Endothelial cell of umbilical vein (primary cell): ENCODE data around the gene ZBTB9. TPM values are rescaled to one million over a fixed set of nuclear protein-coding genes. Genes with fewer than 3 reads are reported as not detected.

Experiments
- BruUV-seq: library from RNA; stranded (reverse); fragments of 400-500 nt; replicated peaks from 2 replicates; lab custom pipeline; 2021; lab: Mats Ljungman, UMichigan
- CTCF ChIA-PET: fragments of 300-600, 350-600 bp; sonication (Branson Sonifier 250); formaldehyde crosslinking; loops from one replicate; lab custom pipeline; 2021; ENCODE audit warnings: antibody characterized with exemption, inconsistent platforms; lab: Charles Lee
- POLR2A ChIA-PET: fragments of 300-600, 350-600 bp; sonication (Branson Sonifier 250); formaldehyde crosslinking; loops from one replicate; lab custom pipeline; 2021; ENCODE audit warnings: antibody characterized with exemption, inconsistent platforms; lab: Charles Lee
- DNase-seq: peaks from one replicate; pipeline ENCODE4 v3.0.0-alpha.2; 2011; ENCODE audit warnings: low read depth, low spot score
- FAIRE-seq: peaks from 2 replicates; lab custom pipeline; 2011; peaks lifted over from hg19 to GRCh38; lab: Jason Lieb, UNC
- H2AFZ ChIP-seq: 2 replicates; pipeline ENCODE4 v1.6.0; 2012; ENCODE audit warnings: low read depth, low read length, control low read depth, inconsistent platforms
- H3K27ac ChIP-seq: 2 replicates; pipeline ENCODE4 v1.5.1; 2011; ENCODE audit warnings: low read depth, mild to moderate bottlenecking, control low read depth, low read length, moderate library complexity; ENCODE audit not compliant: insufficient read depth
- H3K27me3 ChIP-seq, 2 experiments: 2 replicates each; pipeline versions ENCODE4 v1.6.0 to v1.6.1; 2011; ENCODE audit warnings: low read length in 2 of 2, mixed read lengths in 1 of 2; ENCODE audit not compliant: control insufficient read depth in 2 of 2, insufficient read depth in 2 of 2
- H3K36me3 ChIP-seq, 2 experiments: 2 replicates in 1 of 2; 3 replicates in 1 of 2; pipeline ENCODE4 v1.5.1; 2011; ENCODE audit warnings: low read length in 2 of 2, mild to moderate bottlenecking in 1 of 2, moderate library complexity in 1 of 2; ENCODE audit not compliant: control insufficient read depth in 2 of 2, insufficient read depth in 2 of 2; ENCODE audit errors: extremely low read depth in 1 of 2
- H3K4me1 ChIP-seq: 3 replicates; pipeline ENCODE4 v1.5.1; 2011; ENCODE audit warnings: mild to moderate bottlenecking, low read length; ENCODE audit not compliant: control insufficient read depth, insufficient read depth; ENCODE audit errors: extremely low read depth
- H3K4me2 ChIP-seq: 2 replicates; pipeline ENCODE4 v1.6.1; 2011; ENCODE audit warnings: low read length, control low read depth, mixed read lengths; ENCODE audit not compliant: insufficient read depth
- H3K4me3 ChIP-seq, 3 experiments: fragments of 200-600 bp in 1 of 3; sonication (generic), shearing (Covaris generic) in 1 of 3; replicated peaks in 1 of 3; 2 replicates each; pipeline ENCODE4 v1.5.1; 2011 to 2016; ENCODE audit warnings: control low read depth in 3 of 3, low read length in 3 of 3, mild to moderate bottlenecking in 2 of 3, inconsistent platforms in 1 of 3, low read depth in 1 of 3, moderate library complexity in 1 of 3; ENCODE audit not compliant: insufficient read depth in 1 of 3
- H3K79me2 ChIP-seq: 2 replicates; pipeline ENCODE4 v1.6.0; 2012; ENCODE audit warnings: low read length, inconsistent platforms; ENCODE audit not compliant: control insufficient read depth, insufficient read depth
- H3K9ac ChIP-seq: replicated peaks from 2 replicates; pipeline ENCODE3; 2011; ENCODE audit warnings: low read length, control low read depth; ENCODE audit not compliant: insufficient read depth; ENCODE audit errors: extremely low read depth
- H3K9me1 ChIP-seq: replicated peaks from 3 replicates; pipeline ENCODE4 v1.6.0; 2011; ENCODE audit warnings: mild to moderate bottlenecking, low read length; ENCODE audit not compliant: control insufficient read depth, insufficient read depth; ENCODE audit errors: extremely low read depth
- H3K9me3 ChIP-seq: replicated peaks from 2 replicates; pipeline ENCODE4 v1.5.1; 2012; ENCODE audit warnings: low read length, inconsistent platforms; ENCODE audit not compliant: control insufficient read depth, insufficient read depth
- H4K20me1 ChIP-seq: replicated peaks from 2 replicates; pipeline ENCODE3; 2011; ENCODE audit warnings: mild to moderate bottlenecking, low read length; ENCODE audit not compliant: control insufficient read depth, insufficient read depth; ENCODE audit errors: extremely low read depth
- EZH2 ChIP-seq: IDR thresholded peaks from 2 replicates; pipeline ENCODE4 v1.6.1; 2012; ENCODE audit warnings: borderline replicate concordance, low read depth, mild to moderate bottlenecking, moderate library complexity, low read length, inconsistent platforms; ENCODE audit not compliant: severe bottlenecking
- FOS ChIP-seq: IDR thresholded peaks from 2 replicates; pipeline ENCODE4 v1.6.1; 2011; ENCODE audit warnings: mild to moderate bottlenecking, low read length, moderate library complexity, borderline replicate concordance; ENCODE audit not compliant: insufficient read depth
- GATA2 ChIP-seq: IDR thresholded peaks from 2 replicates; pipeline ENCODE4 v1.7.0; 2011; ENCODE audit warnings: low read depth, mild to moderate bottlenecking, moderate library complexity, mixed read lengths, low read length; ENCODE audit not compliant: insufficient read length, insufficient read depth
- JUN ChIP-seq: IDR thresholded peaks from 2 replicates; pipeline ENCODE4 v1.6.1; 2011; ENCODE audit warnings: borderline replicate concordance, low read depth; ENCODE audit not compliant: insufficient read length, insufficient read depth
- MYC ChIP-seq: IDR thresholded peaks from one replicate; pipeline ENCODE4 v1.6.1; 2011; ENCODE audit warnings: mild to moderate bottlenecking, low read depth, low read length
- POLR2A ChIP-seq: IDR thresholded peaks from 2 replicates; pipeline ENCODE4 v1.6.1; 2012; ENCODE audit warnings: low read depth, mild to moderate bottlenecking, control low read depth, low read length
- POLR2AphosphoS5 ChIP-seq: IDR thresholded peaks from 2 replicates; pipeline ENCODE4 v1.6.1; 2012; ENCODE audit warnings: low read depth, mild to moderate bottlenecking, control low read depth, low read length, moderate library complexity; ENCODE audit not compliant: insufficient read depth
- dilution Hi-C: fragments of 300-500 bp; cut with MboI; formaldehyde crosslinking; loops from one replicate; pipeline ENCODE4 v1.15.0; 2019; ENCODE audit warnings: low sequenced_read_pairs; ENCODE audit not compliant: extremely low pct_ligation_motif_present
- intact Hi-C: fragments of 100-400 bp; cut with micrococcal nuclease; formaldehyde crosslinking; loops from one replicate; pipeline ENCODE4 v1.10.0; 2022
- polyA plus RNA-seq, 4 experiments: library from polyadenylated mRNA; depleted of rRNA in 3 of 4; stranded (reverse) in 3 of 4; unstranded in 1 of 4; fragments of >200 nt; gene quantifications; 2 replicates each; pipeline versions ENCODE4 v1.2.1 to v1.2.3, GENCODE V29; 2011 to 2012; ENCODE audit warnings: missing spikeins in 1 of 4
- total RNA-seq: library from RNA; stranded (reverse); gene quantifications from 2 replicates; pipeline ENCODE4 v1.2.3, GENCODE V29; 2021
- TF ChIP-seq, protein P1 (sequence below), 2 donors: IDR thresholded peaks; 1 replicate in 1 of 2; 2 replicates in 1 of 2; pipeline ENCODE4 v1.5.1; 2011; ENCODE audit warnings: low read length in 2 of 2, mild to moderate bottlenecking in 2 of 2, moderate library complexity in 2 of 2, control low read depth in 1 of 2, inconsistent platforms in 1 of 2, low read depth in 1 of 2; ENCODE audit not compliant: insufficient read depth in 1 of 2; ENCODE audit errors: extremely low read depth in 1 of 2
- TF ChIP-seq, protein P2 (sequence below): IDR thresholded peaks from 2 replicates; pipeline ENCODE4 v1.6.1; 2011; ENCODE audit not compliant: insufficient read depth, insufficient read length

Gene ZBTB9
- total and polyA plus RNA-seq, 2 donors (not counting 3 experiments of a cell fraction or from before 2014, with no cell fraction given) = 4.7 to 8.0 TPM

DNA sequence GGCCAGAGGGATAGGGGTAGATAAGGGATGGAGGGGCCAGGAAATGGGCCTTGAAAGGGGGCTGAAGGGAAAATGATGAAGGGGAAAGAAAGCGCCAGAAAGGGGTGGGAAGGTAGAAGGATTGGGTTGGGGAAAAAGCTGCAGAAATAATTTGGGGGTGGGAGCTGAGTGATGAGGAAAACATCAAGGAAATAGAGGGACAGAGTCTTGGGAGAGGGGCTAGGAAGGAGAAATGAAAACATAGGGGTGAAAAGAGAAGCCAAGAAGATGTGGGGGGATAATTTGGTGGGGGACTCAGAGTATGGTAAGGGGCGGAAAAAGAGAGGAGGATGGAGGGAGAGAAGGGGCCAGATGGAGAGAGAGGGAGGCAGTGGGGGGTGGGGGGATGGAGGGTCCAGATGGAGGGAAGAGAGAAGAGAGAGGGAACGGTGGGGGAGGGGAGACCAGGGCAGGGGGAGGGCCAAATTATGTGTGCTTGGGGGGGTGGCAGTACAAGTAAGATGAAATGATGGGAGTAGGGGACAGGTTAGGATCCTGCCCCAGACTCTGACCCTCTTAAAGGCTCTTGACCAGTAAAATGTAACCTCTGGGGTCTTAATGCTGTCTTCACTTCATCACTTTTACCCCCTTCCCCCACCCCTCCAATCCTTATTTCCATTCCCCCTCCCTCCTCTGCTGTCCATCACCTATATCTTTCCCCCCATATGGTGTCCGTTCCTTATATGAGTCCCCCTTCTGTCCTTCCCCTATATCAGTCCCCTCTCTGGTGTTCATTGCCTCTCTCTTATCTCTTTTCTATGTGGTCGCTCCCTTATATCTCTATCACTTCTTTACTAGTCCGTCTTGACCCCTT, 33.7 kb upstream of the ZBTB9 start:
- TF ChIP-seq, protein P1, sequence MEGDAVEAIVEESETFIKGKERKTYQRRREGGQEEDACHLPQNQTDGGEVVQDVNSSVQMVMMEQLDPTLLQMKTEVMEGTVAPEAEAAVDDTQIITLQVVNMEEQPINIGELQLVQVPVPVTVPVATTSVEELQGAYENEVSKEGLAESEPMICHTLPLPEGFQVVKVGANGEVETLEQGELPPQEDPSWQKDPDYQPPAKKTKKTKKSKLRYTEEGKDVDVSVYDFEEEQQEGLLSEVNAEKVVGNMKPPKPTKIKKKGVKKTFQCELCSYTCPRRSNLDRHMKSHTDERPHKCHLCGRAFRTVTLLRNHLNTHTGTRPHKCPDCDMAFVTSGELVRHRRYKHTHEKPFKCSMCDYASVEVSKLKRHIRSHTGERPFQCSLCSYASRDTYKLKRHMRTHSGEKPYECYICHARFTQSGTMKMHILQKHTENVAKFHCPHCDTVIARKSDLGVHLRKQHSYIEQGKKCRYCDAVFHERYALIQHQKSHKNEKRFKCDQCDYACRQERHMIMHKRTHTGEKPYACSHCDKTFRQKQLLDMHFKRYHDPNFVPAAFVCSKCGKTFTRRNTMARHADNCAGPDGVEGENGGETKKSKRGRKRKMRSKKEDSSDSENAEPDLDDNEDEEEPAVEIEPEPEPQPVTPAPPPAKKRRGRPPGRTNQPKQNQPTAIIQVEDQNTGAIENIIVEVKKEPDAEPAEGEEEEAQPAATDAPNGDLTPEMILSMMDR (IDR thresholded peaks at IDR 0.05; ENCODE audit: extremely low read depth in 1 of 2, insufficient read depth in 1 of 2, low read depth in 1 of 2, low read length in 2 of 2) = no peak
- TF ChIP-seq MYC (no peak), JUN (no peak), FOS (no peak), POLR2AphosphoS5 (no peak), GATA2 (no peak), EZH2 (no peak), POLR2A (no peak)
- TF ChIP-seq, protein P2, sequence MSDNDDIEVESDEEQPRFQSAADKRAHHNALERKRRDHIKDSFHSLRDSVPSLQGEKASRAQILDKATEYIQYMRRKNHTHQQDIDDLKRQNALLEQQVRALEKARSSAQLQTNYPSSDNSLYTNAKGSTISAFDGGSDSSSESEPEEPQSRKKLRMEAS = no peak
- H3K4me2 ChIP-seq = no peak overlapping the region
- H3K4me1 ChIP-seq = peaks cover 28% of the 10 kb centered on the region
- no peaks in the 10 kb centered on the region for H3K9me1 ChIP-seq
- dilution Hi-C loops = no loop called here
- no peaks in the 10 kb centered on the region for H3K36me3 ChIP-seq
- peaks cover 16% of the 10 kb centered on the region in 2 experiments for H3K27me3 ChIP-seq
- intact Hi-C loops = no loop called here
- H4K20me1 ChIP-seq = no peaks in the 10 kb centered on the region
- H2AFZ ChIP-seq = no peak overlapping the region
- no peaks in the 10 kb centered on the region for H3K9me3 ChIP-seq
- DNase-seq (no peak), FAIRE-seq (no peak)
- H3K79me2 ChIP-seq = peaks cover 11% of the 10 kb centered on the region
- ChIA-PET POLR2A (no interaction called here), CTCF (no interaction called here)
- no TSS peak for BruUV-seq
- no peak overlapping the region for H3K9ac ChIP-seq
- no peak overlapping the region for H3K27ac ChIP-seq
- H3K4me3 ChIP-seq = no peak overlapping the region
